H9 (cell line): ENCODE data around the gene TRIM44. TPM values are rescaled to one million over a fixed set of nuclear protein-coding genes. Genes with fewer than 3 reads are reported as not detected.

Experiments
- DNase-seq: peaks from one replicate; pipeline ENCODE4 v3.0.0-alpha.2; 2017
- H2AFZ ChIP-seq: one replicate; pipeline ENCODE4 v1.6.1; 2013; ENCODE audit warnings: mild to moderate bottlenecking, low read length, control low read depth, moderate library complexity
- H2AK5ac ChIP-seq: 2 replicates; pipeline ENCODE4 v1.6.1; 2013; ENCODE audit warnings: low read length, control low read depth, mixed read lengths; ENCODE audit not compliant: insufficient read length
- H2BK120ac ChIP-seq: one replicate; pipeline ENCODE4 v1.6.1; 2013; ENCODE audit warnings: low read depth, mild to moderate bottlenecking, low read length, control low read depth, inconsistent platforms; ENCODE audit not compliant: poor library complexity, severe bottlenecking
- H2BK12ac ChIP-seq: 2 replicates; pipeline ENCODE4 v1.6.1; 2013; ENCODE audit warnings: low read length, control low read depth, mixed read lengths, low read depth; ENCODE audit not compliant: insufficient read length
- H2BK15ac ChIP-seq: 2 replicates; pipeline ENCODE4 v1.6.1; 2013; ENCODE audit warnings: low read depth, low read length, control low read depth
- H2BK20ac ChIP-seq: one replicate; pipeline ENCODE4 v1.6.1; 2013; ENCODE audit warnings: low read depth, mild to moderate bottlenecking, low read length, control low read depth, inconsistent platforms; ENCODE audit not compliant: poor library complexity, severe bottlenecking
- H2BK5ac ChIP-seq: 2 replicates; pipeline ENCODE4 v1.6.1; 2013; ENCODE audit warnings: low read length, control low read depth, mixed read lengths; ENCODE audit not compliant: insufficient read length
- H3K14ac ChIP-seq: 2 replicates; pipeline ENCODE4 v1.6.1; 2013; ENCODE audit warnings: low read length, control low read depth; ENCODE audit not compliant: insufficient read depth
- H3K18ac ChIP-seq: 2 replicates; pipeline ENCODE4 v1.6.1; 2013; ENCODE audit warnings: low read depth, mild to moderate bottlenecking, mixed read lengths, low read length, control low read depth; ENCODE audit not compliant: insufficient read length
- H3K23ac ChIP-seq: 2 replicates; pipeline ENCODE4 v1.6.1; 2013; ENCODE audit warnings: low read length, control low read depth, mixed read lengths, low read depth; ENCODE audit not compliant: insufficient read length
- H3K23me2 ChIP-seq: 2 replicates; pipeline ENCODE4 v1.6.1; 2013; ENCODE audit warnings: low read depth, mild to moderate bottlenecking, mixed read lengths, low read length, control low read depth; ENCODE audit not compliant: insufficient read length, poor library complexity, severe bottlenecking
- H3K27ac ChIP-seq: 2 replicates; pipeline ENCODE4 v1.5.1; 2013; ENCODE audit warnings: low read length, control low read depth, mixed read lengths, low read depth; ENCODE audit not compliant: insufficient read length
- H3K27me3 ChIP-seq: 2 replicates; pipeline ENCODE4 v1.6.1; 2013; ENCODE audit warnings: low read length, control low read depth, inconsistent platforms; ENCODE audit not compliant: insufficient read depth
- H3K4ac ChIP-seq: 2 replicates; pipeline ENCODE4 v1.6.1; 2013; ENCODE audit warnings: low read depth, mild to moderate bottlenecking, control low read depth, inconsistent platforms, low read length, moderate library complexity
- H3K4me1 ChIP-seq: 2 replicates; pipeline ENCODE4 v1.6.1; 2013; ENCODE audit warnings: low read length, control low read depth, inconsistent platforms; ENCODE audit not compliant: insufficient read depth
- H3K4me2 ChIP-seq: 2 replicates; pipeline ENCODE4 v1.6.1; 2013; ENCODE audit warnings: low read length, control low read depth, mixed read lengths; ENCODE audit not compliant: insufficient read length, insufficient read depth
- H3K56ac ChIP-seq: 2 replicates; pipeline ENCODE4 v1.6.1; 2013; ENCODE audit warnings: low read depth, mild to moderate bottlenecking, mixed read lengths, low read length, control low read depth; ENCODE audit not compliant: insufficient read length
- H3K79me1 ChIP-seq: 2 replicates; pipeline ENCODE4 v1.6.1; 2013; ENCODE audit warnings: low read depth, mild to moderate bottlenecking, moderate library complexity, low read length, control low read depth, inconsistent platforms; ENCODE audit not compliant: insufficient read depth, poor library complexity, severe bottlenecking
- H3K79me2 ChIP-seq: 2 replicates; pipeline ENCODE4 v1.6.1; 2013; ENCODE audit warnings: low read length, control low read depth, inconsistent platforms; ENCODE audit not compliant: insufficient read depth
- H3K9ac ChIP-seq: 2 replicates; pipeline ENCODE4 v1.6.1; 2013; ENCODE audit warnings: low read length, control low read depth, mixed read lengths; ENCODE audit not compliant: insufficient read length; ENCODE audit errors: extremely low read depth
- H3K9me3 ChIP-seq: one replicate; pipeline ENCODE4 v1.6.1; 2013; ENCODE audit warnings: low read depth, low read length, inconsistent platforms; ENCODE audit not compliant: control insufficient read depth
- H3T11ph ChIP-seq: one replicate; pipeline ENCODE4 v1.6.1; 2013; ENCODE audit warnings: mild to moderate bottlenecking, low read length, control low read depth, inconsistent platforms
- H4K20me1 ChIP-seq: one replicate; pipeline ENCODE4 v1.6.1; 2013; ENCODE audit not compliant: control insufficient read depth, insufficient read length, insufficient read depth
- H4K5ac ChIP-seq: 2 replicates; pipeline ENCODE4 v1.6.1; 2013; ENCODE audit warnings: low read depth, mild to moderate bottlenecking, mixed read lengths, low read length, control low read depth; ENCODE audit not compliant: insufficient read length
- H4K8ac ChIP-seq: replicated peaks from 2 replicates; pipeline ENCODE4 v1.6.1; 2013; ENCODE audit warnings: low read length, control low read depth, mixed read lengths, low read depth; ENCODE audit not compliant: insufficient read length
- H4K91ac ChIP-seq: 2 replicates; pipeline ENCODE4 v1.6.1; 2013; ENCODE audit warnings: low read depth, mild to moderate bottlenecking, moderate library complexity, mixed read lengths, low read length, control low read depth; ENCODE audit not compliant: insufficient read length
- H3K27ac Mint-ChIP-seq, 3 experiments: 2 replicates in 2 of 3; 3 replicates in 1 of 3; pipeline ENCODE4 v1.8.0; 2020 to 2021; ENCODE audit warnings: mixed read lengths in 3 of 3, mild to moderate bottlenecking in 1 of 3, moderate library complexity in 1 of 3
- H3K27me3 Mint-ChIP-seq: 2 replicates; pipeline ENCODE4 v1.8.0; 2021; ENCODE audit warnings: low read depth, mild to moderate bottlenecking, moderate library complexity, mixed read lengths
- H3K36me3 Mint-ChIP-seq, 3 experiments: 2 replicates in 2 of 3; 3 replicates in 1 of 3; pipeline ENCODE4 v1.8.0; 2020 to 2021; ENCODE audit warnings: low read depth in 3 of 3, mixed read lengths in 3 of 3; ENCODE audit not compliant: insufficient read depth in 1 of 3
- H3K4me1 Mint-ChIP-seq, 2 experiments: 2 replicates each; pipeline ENCODE4 v1.8.0; 2020; ENCODE audit warnings: mixed read lengths in 2 of 2
- H3K4me3 Mint-ChIP-seq, 2 experiments: 2 replicates in 1 of 2; 3 replicates in 1 of 2; pipeline ENCODE4 v1.8.0; 2020 to 2021; ENCODE audit warnings: mild to moderate bottlenecking in 2 of 2, mixed read lengths in 2 of 2, moderate library complexity in 1 of 2
- H3K9me3 Mint-ChIP-seq, 2 experiments: 2 replicates in 1 of 2; 3 replicates in 1 of 2; pipeline ENCODE4 v1.8.0; 2020; ENCODE audit warnings: mild to moderate bottlenecking in 2 of 2, mixed read lengths in 2 of 2, moderate library complexity in 1 of 2
- WGBS: extraction: QIAGEN DNeasy Blood & Tissue Kit; methylation state at CpG from one replicate; pipeline ENCODE4 v1.1.7; 2013; ENCODE audit warnings: missing lambda C conversion rate, low lambda C conversion rate, mixed read lengths; ENCODE audit not compliant: insufficient read length; ENCODE audit errors: extremely low coverage; 5-methylcytosine and 5-hydroxymethylcytosine counted together
- total RNA-seq: library from RNA; stranded (reverse); gene quantifications from 2 replicates; pipeline ENCODE4 v1.2.1, GENCODE V29; 2021
- TF ChIP-seq, protein P1 (sequence below): fragments of 200-600 bp; sonication (generic); conservative IDR thresholded peaks from 3 replicates; pipeline ENCODE4 v1.8.0; 2021; ENCODE audit warnings: antibody characterized with exemption, mild to moderate bottlenecking

Gene TRIM44
- total RNA-seq, 1 experiment from 2014 or later, result 37.7 TPM

DNA sequence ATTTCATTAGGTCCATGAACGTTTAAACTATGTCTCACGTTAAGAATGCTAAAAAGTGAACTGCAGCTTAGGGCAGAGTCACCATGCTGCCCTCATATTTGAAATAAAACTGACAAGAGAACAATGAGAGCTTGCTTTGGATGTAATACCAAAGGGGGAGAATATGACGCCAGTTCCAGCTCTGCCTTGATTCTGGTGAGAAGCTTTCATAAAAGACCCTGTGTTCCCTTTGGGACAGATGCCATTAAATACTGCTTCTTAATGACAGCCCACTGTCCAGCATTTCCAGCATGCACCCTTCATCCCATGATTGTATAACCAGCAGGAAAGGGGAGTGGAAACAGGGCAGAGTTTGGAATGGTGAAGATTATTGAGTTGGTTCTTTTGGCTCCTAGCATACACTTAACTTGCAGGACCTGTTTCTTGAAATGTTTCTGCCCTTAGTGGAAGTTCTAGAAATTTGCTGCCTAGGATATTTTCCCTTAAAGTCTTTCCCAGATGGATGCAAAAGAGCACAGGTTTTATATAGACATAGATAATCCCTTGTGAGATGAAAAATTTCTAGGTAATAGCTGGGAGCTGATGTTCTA is 142.0 kb downstream of the TRIM44 start:
- H2AFZ ChIP-seq, result no peak overlapping the region
- H4K20me1 ChIP-seq, result no peaks in the 10 kb centered on the region
- H2BK12ac ChIP-seq, result no peak overlapping the region
- no peak overlapping the region for H2BK15ac ChIP-seq
- TF ChIP-seq, protein P1, sequence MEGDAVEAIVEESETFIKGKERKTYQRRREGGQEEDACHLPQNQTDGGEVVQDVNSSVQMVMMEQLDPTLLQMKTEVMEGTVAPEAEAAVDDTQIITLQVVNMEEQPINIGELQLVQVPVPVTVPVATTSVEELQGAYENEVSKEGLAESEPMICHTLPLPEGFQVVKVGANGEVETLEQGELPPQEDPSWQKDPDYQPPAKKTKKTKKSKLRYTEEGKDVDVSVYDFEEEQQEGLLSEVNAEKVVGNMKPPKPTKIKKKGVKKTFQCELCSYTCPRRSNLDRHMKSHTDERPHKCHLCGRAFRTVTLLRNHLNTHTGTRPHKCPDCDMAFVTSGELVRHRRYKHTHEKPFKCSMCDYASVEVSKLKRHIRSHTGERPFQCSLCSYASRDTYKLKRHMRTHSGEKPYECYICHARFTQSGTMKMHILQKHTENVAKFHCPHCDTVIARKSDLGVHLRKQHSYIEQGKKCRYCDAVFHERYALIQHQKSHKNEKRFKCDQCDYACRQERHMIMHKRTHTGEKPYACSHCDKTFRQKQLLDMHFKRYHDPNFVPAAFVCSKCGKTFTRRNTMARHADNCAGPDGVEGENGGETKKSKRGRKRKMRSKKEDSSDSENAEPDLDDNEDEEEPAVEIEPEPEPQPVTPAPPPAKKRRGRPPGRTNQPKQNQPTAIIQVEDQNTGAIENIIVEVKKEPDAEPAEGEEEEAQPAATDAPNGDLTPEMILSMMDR, result no peak
- DNase-seq, result no peak
- 0 out of 4 replicates have a peak, but pooled peaks cover 0 to 2% of the 10 kb centered on the region in 2 experiments for H3K4me1 Mint-ChIP-seq
- no peaks in the 10 kb centered on the region for H3K79me1 ChIP-seq
- no peak overlapping the region for H3K18ac ChIP-seq
- no peaks in the 10 kb centered on the region for H3K27me3 Mint-ChIP-seq
- no peaks in the 10 kb centered on the region for H3K27me3 ChIP-seq
- no peak overlapping the region for H3K23ac ChIP-seq
- no peak overlapping the region for H4K5ac ChIP-seq
- no peak overlapping the region for H2BK120ac ChIP-seq
- H3K4me3 Mint-ChIP-seq, result no peak overlapping the region
- no peaks in the 10 kb centered on the region for H3K9me3 ChIP-seq
- no peak overlapping the region for H2BK5ac ChIP-seq
- H3K4ac ChIP-seq, result no peak overlapping the region
- no peak overlapping the region for H4K91ac ChIP-seq
- no peak overlapping the region for H3K27ac ChIP-seq
- H3K27ac Mint-ChIP-seq, result no peak overlapping the region
- peaks cover 0 to 8% (median 3%) of the 10 kb centered on the region in 3 experiments; a peak in 4 of 7 replicates for H3K36me3 Mint-ChIP-seq
- no peak overlapping the region for H3T11ph ChIP-seq
- H3K79me2 ChIP-seq, result no peaks in the 10 kb centered on the region
- no peak overlapping the region for H2BK20ac ChIP-seq
- H4K8ac ChIP-seq, result no peak overlapping the region
- no peak overlapping the region for H2AK5ac ChIP-seq
- no peak overlapping the region for H3K9ac ChIP-seq
- H3K23me2 ChIP-seq, result no peaks in the 10 kb centered on the region
- H3K14ac ChIP-seq, result no peak overlapping the region
- H3K56ac ChIP-seq, result no peak overlapping the region
- no peaks in the 10 kb centered on the region; a peak in 1 of 5 replicates for H3K9me3 Mint-ChIP-seq
- H3K4me1 ChIP-seq, result no peaks in the 10 kb centered on the region
- H3K4me2 ChIP-seq, result no peak overlapping the region
- no CpG with 5 or more reads among the region's 3 CpGs for WGBS
